ENCODE measurements around the gene FAT1.

- TF ChIP-seq CTCF (IDR thresholded peaks at IDR 0.05) (no peak), POLR2AphosphoS5 (IDR thresholded peaks at IDR 0.05) (no peak), POLR2A (IDR thresholded peaks at IDR 0.05) (no peak), EP300 (IDR thresholded peaks at IDR 0.05; ENCODE audit: low read depth) (no peak)
Measured at GRCh38 chr4:186627226-186627865, 96.3 kb downstream of the FAT1 start.
